Measurements from ENCODE around the gene POLR2L. TPM values are rescaled to one million over a fixed set of nuclear protein-coding genes. Genes with fewer than 3 reads are reported as not detected.

Gene POLR2L
- total RNA-seq, 1 experiment from 2014 or later = 211 TPM

- Histone ChIP-seq H3K9me2 (ENCODE audit: insufficient read depth) (no peaks in the 10 kb centered on the region), H3K9me3 (ENCODE audit: control insufficient read depth in 1 of 2, insufficient read depth in 1 of 2, low read depth in 1 of 2, low read length in 2 of 2) (no peaks in the 10 kb centered on the region), H3K27me3 (ENCODE audit: insufficient read depth, low read length) (no peaks in the 10 kb centered on the region), H3K4me1 (ENCODE audit: control insufficient read depth in 1 of 2, insufficient read depth in 2 of 2, low read length in 2 of 2) (peaks cover 17 to 48% of the 10 kb centered on the region in 2 experiments), H3K27ac (ENCODE audit: low read depth, low read length) (no peak overlapping the region), H3K36me3 (ENCODE audit: control insufficient read depth in 1 of 2, insufficient read depth in 2 of 2, low read length in 2 of 2) (peaks cover 0 to 4% of the 10 kb centered on the region in 2 experiments; a peak in 1 of 4 replicates), H3K4me2 (ENCODE audit: low read length) (no peak overlapping the region), H2AFZ (ENCODE audit: low read depth, low read length, poor library complexity, severe bottlenecking) (no peak overlapping the region), H3K4me3 (replicated peaks in 1 of 2; ENCODE audit: low read depth in 1 of 2, low read length in 2 of 2) (no peak overlapping the region), H3K79me2 (ENCODE audit: insufficient read depth, low read length) (peaks cover 29% of the 10 kb centered on the region), H4K20me1 (ENCODE audit: insufficient read depth) (no peaks in the 10 kb centered on the region), H3K9ac (ENCODE audit: low read length) (no peak overlapping the region)
- ATAC-seq (no peak), DNase-seq (ENCODE audit: low read depth, low spot score) (no peak)
- TF ChIP-seq SP1 (IDR thresholded peaks at IDR 0.05; ENCODE audit: low read depth) (no peak), ZFX (IDR thresholded peaks at IDR 0.05) (no peak), EZH2 (IDR thresholded peaks at IDR 0.05) (no peak), CBX3 (IDR thresholded peaks at IDR 0.05; ENCODE audit: low read depth) (no peak), SRF (IDR thresholded peaks at IDR 0.05; ENCODE audit: low read depth) (no peak), FOSL1 (IDR thresholded peaks at IDR 0.05; ENCODE audit: low read depth) (no peak), ATF3 (IDR thresholded peaks at IDR 0.05) (no peak), POLR2A (IDR thresholded peaks at IDR 0.05; ENCODE audit: borderline replicate concordance, extremely low read depth, insufficient read depth, insufficient read length) (no peak), TCF7L2 (IDR thresholded peaks at IDR 0.05; ENCODE audit: borderline replicate concordance, extremely low read depth, insufficient read depth, insufficient read length) (no peak), POLR2AphosphoS5 (IDR thresholded peaks at IDR 0.05; ENCODE audit: low read depth, low read length) (no peak), REST (IDR thresholded peaks at IDR 0.05; ENCODE audit: low read depth) (no peak), MAX (IDR thresholded peaks at IDR 0.05) (no peak), CTCF (IDR thresholded peaks at IDR 0.05 in 2 of 3, conservative IDR thresholded peaks at IDR 0.05 in 1 of 3; ENCODE audit: borderline replicate concordance in 1 of 3, insufficient read depth in 1 of 3, low read depth in 2 of 3, low read length in 2 of 3) (no peak), EGR1 (IDR thresholded peaks at IDR 0.05; ENCODE audit: low read depth) (no peak), JUND (IDR thresholded peaks at IDR 0.05) (no peak)
- intact Hi-C loops (cut with micrococcal nuclease) = no loop called here
- ChIA-PET CTCF (no interaction called here), POLR2A (no interaction called here), RAD21 (ENCODE audit: low non-redundant PET in 1 of 2, low total read pairs in 2 of 2, uncharacterized antibody in 2 of 2, unreplicated experiment in 2 of 2) (no interaction called here)
- BruUV-seq (replicated peaks) = no TSS peak
Observed at GRCh38 chr11:792873-793272, 49.5 kb downstream of the POLR2L start.
